Activated CD8-positive, alpha-beta memory T cell treated with anti-CD3 and anti-CD28 coated beads for 36 hours (primary cell): ENCODE measurements around the gene HARS2. TPM values are rescaled to one million over a fixed set of nuclear protein-coding genes. Genes with fewer than 3 reads are reported as not detected.
"Not testable (repeated sequence)": the region's sequence is repeated elsewhere in the genome, so short reads cannot be mapped to it uniquely, and the experiment has no call there.

Source experiments
- CTCF ChIA-PET: fragments of 350-600 bp; sonication (Branson Sonifier 250); formaldehyde crosslinking; loops from one replicate; lab custom pipeline; 2021; ENCODE audit warnings: antibody characterized with exemption; lab: Charles Lee
- POLR2A ChIA-PET: fragments of 350-600 bp; sonication (Branson Sonifier 250); formaldehyde crosslinking; loops from one replicate; lab custom pipeline; 2021; ENCODE audit warnings: antibody characterized with exemption; lab: Charles Lee
- total RNA-seq, 2 experiments: library from RNA; stranded (reverse); gene quantifications; one replicate each; pipeline ENCODE4 v1.2.3, GENCODE V29; 2021

HARS2 gene
- total RNA-seq, 2 experiments from 2014 or later, result 22.6 to 25.8 TPM

DNA sequence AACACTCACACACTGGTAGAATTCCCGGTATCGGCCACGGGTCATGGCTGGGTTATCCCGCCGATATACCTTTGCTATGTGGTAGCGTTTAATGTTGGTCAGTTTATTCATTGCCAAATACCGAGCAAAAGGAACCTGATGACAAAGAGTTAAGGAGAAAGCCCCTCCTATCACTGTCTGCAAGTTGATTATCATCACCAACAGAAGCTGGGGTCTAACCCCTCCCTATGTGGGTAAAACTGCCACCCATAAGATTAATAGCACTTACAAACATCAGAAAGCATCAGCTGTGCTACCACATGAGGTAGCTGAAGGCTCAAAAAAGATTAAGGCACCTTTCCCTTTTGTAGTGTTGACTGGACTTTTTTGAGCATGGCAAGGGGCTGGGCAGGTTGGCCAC lies 12.3 kb upstream of the HARS2 start:
- ChIA-PET CTCF (no interaction called here), POLR2A (interaction anchor here (1.2 kb wide), 1 partner anchor 12 kb away, joined by 3 read pairs; the partner anchor contains the start of genes HARS1 and HARS2)

- ChIA-PET POLR2A (interaction anchor here (0.8 to 1.9 kb wide), 10 partner anchors 8 to 129 kb away, joined by 3 to 13 read pairs (median 4); partner anchors contain the start of genes APBB3, IK, NDUFA2 and SLC35A4), CTCF (interaction anchor here (1.3 kb wide), 1 partner anchor 58 kb away, joined by 3 read pairs; no protein-coding TSS in a partner anchor)
Observed at GRCh38 chr5:140690376-140690932, 801 bp upstream of the HARS2 start.

DNA sequence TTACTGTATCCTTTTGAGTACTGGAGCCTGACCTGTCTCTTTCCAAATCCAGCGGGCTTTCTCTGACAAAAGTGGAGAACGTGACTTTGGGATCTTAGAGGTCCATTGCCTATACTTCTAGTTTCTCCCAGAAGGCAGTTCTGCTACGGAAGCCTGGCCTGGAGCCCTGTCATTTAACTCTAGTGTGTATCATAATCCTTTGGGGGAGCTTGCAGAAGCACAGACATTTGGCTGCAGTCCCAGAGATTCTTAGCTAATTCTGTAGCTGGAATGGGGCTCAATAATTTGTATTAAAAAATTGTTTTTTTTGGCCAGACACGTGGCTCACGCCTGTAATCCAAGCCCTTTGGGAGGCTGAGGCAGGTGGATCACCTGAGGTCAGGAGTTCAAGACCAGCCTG lies 3.0 kb downstream of the HARS2 start:
- CTCF ChIA-PET, result no interaction called here

GRCh38 chr5:140696891-140697492 lies 5.7 kb downstream of the HARS2 start:
- CTCF ChIA-PET, result interaction anchor here (0.6 to 1.1 kb wide), 2 partner anchors 14 to 322 kb away, joined by 3 read pairs; no protein-coding TSS in a partner anchor
- POLR2A ChIA-PET, result no interaction called here

More for the DNA sequence above, 3.0 kb downstream of the HARS2 start:
- POLR2A ChIA-PET, result no interaction called here

GRCh38 chr5:140700177-140701144 lies 9.2 kb downstream of the HARS2 start, which contains the start of gene ZMAT2:
TSS of gene ZMAT2 (plus strand) at chr5:140700447. CDS start at chr5:140700461, 14 bp downstream.
- ChIA-PET POLR2A (interaction anchor here (0.5 to 2.0 kb wide), 5 partner anchors 10 to 145 kb away, joined by 3 to 13 read pairs (median 5); partner anchors contain the start of genes HARS1, HARS2, IK and NDUFA2), CTCF (interaction anchor here (0.9 to 1.1 kb wide), 2 partner anchors 58 to 456 kb away, joined by 3 to 5 read pairs; no protein-coding TSS in a partner anchor)

DNA sequence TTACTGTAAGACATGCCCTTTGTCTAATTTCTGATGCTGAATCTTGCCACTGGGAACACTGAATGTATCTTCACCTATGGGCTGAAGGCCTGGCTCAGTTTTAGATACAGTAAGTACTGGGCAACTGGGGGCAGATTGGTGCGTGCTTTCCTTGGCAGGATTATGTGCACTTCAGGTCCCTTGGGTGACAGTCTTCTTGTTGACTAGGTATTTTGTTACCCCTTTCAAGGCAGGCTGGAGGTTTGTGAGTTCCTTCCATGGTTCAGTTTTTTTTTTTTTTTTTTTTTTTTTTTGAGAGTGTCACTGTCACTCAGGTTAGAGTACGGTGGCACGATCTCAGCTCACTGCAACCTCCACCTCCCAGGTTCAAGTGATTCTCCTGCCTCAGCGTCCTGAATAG lies 16.6 kb downstream of the HARS2 start:
- ChIA-PET POLR2A (no interaction called here), CTCF (no interaction called here)

GRCh38 chr5:140708787-140709186 lies 17.5 kb downstream of the HARS2 start:
- POLR2A ChIA-PET, CTCF ChIA-PET: not testable (repeated sequence)

- ChIA-PET CTCF (interaction anchor here (0.6 to 1.9 kb wide), 9 partner anchors 9 to 881 kb away, joined by 3 to 7 read pairs (median 3); no protein-coding TSS in a partner anchor), POLR2A (interaction anchor here (0.9 to 2.5 kb wide), 3 partner anchors 11 to 20 kb away, joined by 5 to 10 read pairs (median 7); partner anchors contain the start of genes HARS1, HARS2 and ZMAT2)
Observed at GRCh38 chr5:140710899-140711552, 19.8 kb downstream of the HARS2 start.

GRCh38 chr5:140711794-140712193 lies 20.5 kb downstream of the HARS2 start:
- CTCF ChIA-PET, result interaction anchor here (0.8 to 1.9 kb wide), 5 partner anchors 8 to 880 kb away, joined by 3 to 7 read pairs (median 4); no protein-coding TSS in a partner anchor

GRCh38 chr5:140713562-140714094 lies 22.4 kb downstream of the HARS2 start:
- CTCF ChIA-PET, result no interaction called here
- POLR2A ChIA-PET, result interaction anchor here (0.7 kb wide), 1 partner anchor 12 kb away, joined by 9 read pairs; no protein-coding TSS in a partner anchor

More at GRCh38 chr5:140711794-140712193, 20.5 kb downstream of the HARS2 start:
- POLR2A ChIA-PET, result interaction anchor here (0.6 to 2.5 kb wide), 3 partner anchors 11 to 375 kb away, joined by 4 to 10 read pairs (median 5); partner anchors contain the start of genes HARS1, HARS2 and ZMAT2

DNA sequence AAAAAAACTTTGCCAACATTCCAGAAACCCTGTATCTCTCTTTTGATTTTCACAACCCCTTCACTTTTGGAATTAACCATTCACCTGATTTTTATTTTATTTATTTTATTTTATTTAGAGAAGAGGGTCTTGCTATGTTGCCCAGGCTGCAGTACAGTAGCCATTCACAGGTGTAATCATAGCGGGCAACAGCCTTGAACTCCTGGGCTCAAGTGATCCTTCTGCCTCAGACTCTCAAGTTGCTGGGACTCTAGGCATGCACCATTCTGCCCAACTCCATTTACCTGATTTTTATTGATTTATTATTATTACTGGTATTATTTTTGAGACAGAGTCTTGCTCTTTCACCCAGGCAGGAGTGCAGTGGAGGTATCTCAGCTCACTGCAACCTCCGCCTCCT lies 25.0 kb downstream of the HARS2 start:
- POLR2A ChIA-PET, CTCF ChIA-PET: not testable (repeated sequence)

DNA sequence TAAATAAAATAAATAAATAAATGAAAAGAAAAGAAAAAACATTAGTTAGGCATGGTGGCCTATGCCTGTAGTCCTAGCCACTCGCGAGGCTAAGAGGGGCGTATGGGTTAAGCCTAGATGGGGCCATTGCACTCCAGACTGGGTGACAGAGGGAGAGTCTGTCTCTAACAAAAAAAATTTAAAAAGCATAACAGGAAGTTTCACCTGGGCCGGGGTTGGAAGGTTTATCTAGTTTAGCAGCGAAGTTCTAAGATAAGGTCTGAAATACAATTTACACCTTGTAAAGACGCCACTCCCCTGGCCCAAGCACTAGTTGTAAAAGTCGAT lies 27.0 kb downstream of the HARS2 start:
- POLR2A ChIA-PET, result no interaction called here
- CTCF ChIA-PET, result interaction anchor here (0.7 kb wide), 1 partner anchor 366 kb away, joined by 3 read pairs; no protein-coding TSS in a partner anchor

- POLR2A ChIA-PET, result not testable (repeated sequence)
- CTCF ChIA-PET, result interaction anchor here (1.2 to 1.3 kb wide), 2 partner anchors 10 to 476 kb away, joined by 4 to 6 read pairs; no protein-coding TSS in a partner anchor
Observed at GRCh38 chr5:140720738-140721137, 29.5 kb downstream of the HARS2 start.

DNA sequence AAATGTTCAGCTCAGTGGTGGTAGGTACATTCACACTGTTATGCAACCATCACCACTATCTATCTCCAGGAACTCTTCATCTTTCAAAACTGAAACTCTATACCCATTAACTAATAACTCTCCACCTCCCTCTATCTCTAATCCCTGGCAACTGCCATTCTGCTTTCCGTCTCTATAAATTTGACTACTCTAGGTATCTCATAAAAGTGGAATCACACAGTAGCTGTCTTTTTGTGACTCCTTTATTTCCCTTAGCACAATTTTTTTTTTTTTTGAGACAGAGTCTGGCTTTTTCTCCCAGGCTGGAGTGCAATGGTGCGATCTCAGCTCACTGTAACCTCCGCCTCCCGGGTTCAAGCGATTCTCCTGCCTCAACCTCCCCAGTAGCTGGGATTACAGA lies 30.1 kb downstream of the HARS2 start:
- POLR2A ChIA-PET, CTCF ChIA-PET: not testable (repeated sequence)

DNA sequence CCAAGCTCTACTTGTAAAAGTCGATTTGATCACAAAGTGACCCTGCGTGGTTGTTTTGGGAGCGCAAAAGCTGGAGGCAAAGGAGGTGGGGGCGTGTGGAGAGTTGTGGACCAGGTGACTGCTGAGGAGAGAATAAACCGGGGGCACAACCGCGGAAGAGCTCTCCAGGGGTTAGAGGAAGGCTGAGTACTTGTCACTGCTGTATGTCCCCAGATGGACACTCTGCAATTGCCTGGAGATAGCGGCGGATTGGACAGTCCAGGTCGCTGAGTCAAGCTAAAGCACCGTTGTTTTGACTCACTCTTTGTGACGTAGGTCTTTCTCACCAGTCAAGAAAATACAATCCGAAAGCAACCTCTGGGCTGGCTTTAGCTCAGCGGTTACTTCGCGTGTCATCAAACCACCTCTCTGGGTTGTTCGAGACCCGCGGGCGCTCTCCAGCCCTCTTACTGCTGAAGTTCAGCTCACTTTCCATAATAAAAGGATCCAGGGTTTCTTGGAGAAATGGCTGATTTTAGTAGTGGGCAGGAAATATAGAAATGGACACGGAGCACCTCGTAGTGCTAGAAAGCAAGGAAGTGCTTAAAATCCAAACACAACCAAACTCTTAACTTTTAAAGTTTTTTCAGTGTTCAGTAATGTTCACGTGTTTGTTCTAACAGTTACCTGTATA lies 34.7 kb downstream of the HARS2 start:
- CTCF ChIA-PET, result interaction anchor here (0.6 kb wide), 1 partner anchor 833 kb away, joined by 5 read pairs; no protein-coding TSS in a partner anchor
- POLR2A ChIA-PET, result interaction anchor here (0.6 to 1.2 kb wide), 2 partner anchors 12 to 15 kb away, joined by 7 to 9 read pairs; no protein-coding TSS in a partner anchor

GRCh38 chr5:140733098-140733497 lies 41.8 kb downstream of the HARS2 start:
- ChIA-PET CTCF (no interaction called here), POLR2A (no interaction called here)

- ChIA-PET POLR2A (no interaction called here), CTCF (no interaction called here)
Observed at GRCh38 chr5:140734354-140734753, 43.1 kb downstream of the HARS2 start.
